Endothelial cell of umbilical vein (primary cell): ENCODE results near the gene OR8H1. TPM values are rescaled to one million over a fixed set of nuclear protein-coding genes. Genes with fewer than 3 reads are reported as not detected.

Experiments used
- BruUV-seq: library from RNA; stranded (reverse); fragments of 400-500 nt; replicated peaks from 2 replicates; lab custom pipeline; 2021; lab: Mats Ljungman, UMichigan
- CTCF ChIA-PET: fragments of 300-600, 350-600 bp; sonication (Branson Sonifier 250); formaldehyde crosslinking; loops from one replicate; lab custom pipeline; 2021; ENCODE audit warnings: antibody characterized with exemption, inconsistent platforms; lab: Charles Lee
- POLR2A ChIA-PET: fragments of 300-600, 350-600 bp; sonication (Branson Sonifier 250); formaldehyde crosslinking; loops from one replicate; lab custom pipeline; 2021; ENCODE audit warnings: antibody characterized with exemption, inconsistent platforms; lab: Charles Lee
- DNase-seq: peaks from one replicate; pipeline ENCODE4 v3.0.0-alpha.2; 2011; ENCODE audit warnings: low read depth, low spot score
- FAIRE-seq: peaks from 2 replicates; lab custom pipeline; 2011; peaks lifted over from hg19 to GRCh38; lab: Jason Lieb, UNC
- H2AFZ ChIP-seq: 2 replicates; pipeline ENCODE4 v1.6.0; 2012; ENCODE audit warnings: low read depth, low read length, control low read depth, inconsistent platforms
- H3K27ac ChIP-seq: 2 replicates; pipeline ENCODE4 v1.5.1; 2011; ENCODE audit warnings: low read depth, mild to moderate bottlenecking, control low read depth, low read length, moderate library complexity; ENCODE audit not compliant: insufficient read depth
- H3K27me3 ChIP-seq, 2 experiments: 2 replicates each; pipeline versions ENCODE4 v1.6.0 to v1.6.1; 2011; ENCODE audit warnings: low read length in 2 of 2, mixed read lengths in 1 of 2; ENCODE audit not compliant: control insufficient read depth in 2 of 2, insufficient read depth in 2 of 2
- H3K36me3 ChIP-seq, 2 experiments: 2 replicates in 1 of 2; 3 replicates in 1 of 2; pipeline ENCODE4 v1.5.1; 2011; ENCODE audit warnings: low read length in 2 of 2, mild to moderate bottlenecking in 1 of 2, moderate library complexity in 1 of 2; ENCODE audit not compliant: control insufficient read depth in 2 of 2, insufficient read depth in 2 of 2; ENCODE audit errors: extremely low read depth in 1 of 2
- H3K4me1 ChIP-seq: 3 replicates; pipeline ENCODE4 v1.5.1; 2011; ENCODE audit warnings: mild to moderate bottlenecking, low read length; ENCODE audit not compliant: control insufficient read depth, insufficient read depth; ENCODE audit errors: extremely low read depth
- H3K4me2 ChIP-seq: 2 replicates; pipeline ENCODE4 v1.6.1; 2011; ENCODE audit warnings: low read length, control low read depth, mixed read lengths; ENCODE audit not compliant: insufficient read depth
- H3K4me3 ChIP-seq, 3 experiments: fragments of 200-600 bp in 1 of 3; sonication (generic), shearing (Covaris generic) in 1 of 3; replicated peaks in 1 of 3; 2 replicates each; pipeline ENCODE4 v1.5.1; 2011 to 2016; ENCODE audit warnings: control low read depth in 3 of 3, low read length in 3 of 3, mild to moderate bottlenecking in 2 of 3, inconsistent platforms in 1 of 3, low read depth in 1 of 3, moderate library complexity in 1 of 3; ENCODE audit not compliant: insufficient read depth in 1 of 3
- H3K79me2 ChIP-seq: 2 replicates; pipeline ENCODE4 v1.6.0; 2012; ENCODE audit warnings: low read length, inconsistent platforms; ENCODE audit not compliant: control insufficient read depth, insufficient read depth
- H3K9ac ChIP-seq: replicated peaks from 2 replicates; pipeline ENCODE3; 2011; ENCODE audit warnings: low read length, control low read depth; ENCODE audit not compliant: insufficient read depth; ENCODE audit errors: extremely low read depth
- H3K9me1 ChIP-seq: replicated peaks from 3 replicates; pipeline ENCODE4 v1.6.0; 2011; ENCODE audit warnings: mild to moderate bottlenecking, low read length; ENCODE audit not compliant: control insufficient read depth, insufficient read depth; ENCODE audit errors: extremely low read depth
- H3K9me3 ChIP-seq: replicated peaks from 2 replicates; pipeline ENCODE4 v1.5.1; 2012; ENCODE audit warnings: low read length, inconsistent platforms; ENCODE audit not compliant: control insufficient read depth, insufficient read depth
- H4K20me1 ChIP-seq: replicated peaks from 2 replicates; pipeline ENCODE3; 2011; ENCODE audit warnings: mild to moderate bottlenecking, low read length; ENCODE audit not compliant: control insufficient read depth, insufficient read depth; ENCODE audit errors: extremely low read depth
- CTCF ChIP-seq, 2 donors: IDR thresholded peaks; 1 replicate in 1 of 2; 2 replicates in 1 of 2; pipeline ENCODE4 v1.5.1; 2011; ENCODE audit warnings: low read length in 2 of 2, mild to moderate bottlenecking in 2 of 2, moderate library complexity in 2 of 2, control low read depth in 1 of 2, inconsistent platforms in 1 of 2, low read depth in 1 of 2; ENCODE audit not compliant: insufficient read depth in 1 of 2; ENCODE audit errors: extremely low read depth in 1 of 2
- EZH2 ChIP-seq: IDR thresholded peaks from 2 replicates; pipeline ENCODE4 v1.6.1; 2012; ENCODE audit warnings: borderline replicate concordance, low read depth, mild to moderate bottlenecking, moderate library complexity, low read length, inconsistent platforms; ENCODE audit not compliant: severe bottlenecking
- JUN ChIP-seq: IDR thresholded peaks from 2 replicates; pipeline ENCODE4 v1.6.1; 2011; ENCODE audit warnings: borderline replicate concordance, low read depth; ENCODE audit not compliant: insufficient read length, insufficient read depth
- MYC ChIP-seq: IDR thresholded peaks from one replicate; pipeline ENCODE4 v1.6.1; 2011; ENCODE audit warnings: mild to moderate bottlenecking, low read depth, low read length
- POLR2A ChIP-seq: IDR thresholded peaks from 2 replicates; pipeline ENCODE4 v1.6.1; 2012; ENCODE audit warnings: low read depth, mild to moderate bottlenecking, control low read depth, low read length
- POLR2AphosphoS5 ChIP-seq: IDR thresholded peaks from 2 replicates; pipeline ENCODE4 v1.6.1; 2012; ENCODE audit warnings: low read depth, mild to moderate bottlenecking, control low read depth, low read length, moderate library complexity; ENCODE audit not compliant: insufficient read depth
- dilution Hi-C: fragments of 300-500 bp; cut with MboI; formaldehyde crosslinking; loops from one replicate; pipeline ENCODE4 v1.15.0; 2019; ENCODE audit warnings: low sequenced_read_pairs; ENCODE audit not compliant: extremely low pct_ligation_motif_present
- intact Hi-C: fragments of 100-400 bp; cut with micrococcal nuclease; formaldehyde crosslinking; loops from one replicate; pipeline ENCODE4 v1.10.0; 2022
- polyA plus RNA-seq, 4 experiments: library from polyadenylated mRNA; depleted of rRNA in 3 of 4; stranded (reverse) in 3 of 4; unstranded in 1 of 4; fragments of >200 nt; gene quantifications; 2 replicates each; pipeline versions ENCODE4 v1.2.1 to v1.2.3, GENCODE V29; 2011 to 2012; ENCODE audit warnings: missing spikeins in 1 of 4
- total RNA-seq: library from RNA; stranded (reverse); gene quantifications from 2 replicates; pipeline ENCODE4 v1.2.3, GENCODE V29; 2021
- TF ChIP-seq, protein P1 (sequence below): IDR thresholded peaks from 2 replicates; pipeline ENCODE4 v1.6.1; 2011; ENCODE audit not compliant: insufficient read depth, insufficient read length

Gene OR8H1
- total and polyA plus RNA-seq, 2 donors (not counting 3 experiments of a cell fraction or from before 2014, with no cell fraction given) = not detected

GRCh38 chr11:56314844-56315243 lies 22.8 kb upstream of the OR8H1 start, which contains the start of gene OR8K3:
OR8K3 (plus strand) TSS chr11:56315144; CDS start chr11:56318307, 3,163 bp downstream.
- H3K9me1 ChIP-seq = no peaks in the 10 kb centered on the region

More at GRCh38 chr11:56314844-56315243, 22.8 kb upstream of the OR8H1 start, which contains the start of gene OR8K3:
- BruUV-seq = no TSS peak
- Histone ChIP-seq H3K79me2 (no peaks in the 10 kb centered on the region), H4K20me1 (no peaks in the 10 kb centered on the region), H3K4me2 (no peak within 1 kb of the TSS), H3K9ac (no peak within 1 kb of the TSS), H3K27ac (no peak within 1 kb of the TSS), H3K27me3 (no peaks in the 10 kb centered on the region), H3K4me1 (no peaks in the 10 kb centered on the region), H3K9me3 (peaks cover 3% of the 10 kb centered on the region), H2AFZ (no peak within 1 kb of the TSS), H3K4me3 (no peak within 1 kb of the TSS), H3K36me3 (no peaks in the 10 kb centered on the region)
- ChIA-PET CTCF (no interaction called here), POLR2A (no interaction called here)
- no peak for FAIRE-seq
- DNase-seq = no peak
- intact Hi-C loops = no loop called here
- no peak for TF ChIP-seq POLR2A
- TF ChIP-seq, protein P1, sequence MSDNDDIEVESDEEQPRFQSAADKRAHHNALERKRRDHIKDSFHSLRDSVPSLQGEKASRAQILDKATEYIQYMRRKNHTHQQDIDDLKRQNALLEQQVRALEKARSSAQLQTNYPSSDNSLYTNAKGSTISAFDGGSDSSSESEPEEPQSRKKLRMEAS = no peak
- TF ChIP-seq JUN = no peak
- no peak for TF ChIP-seq MYC
- no peak for TF ChIP-seq EZH2
- no peak for TF ChIP-seq CTCF (IDR thresholded peaks at IDR 0.05; ENCODE audit: extremely low read depth in 1 of 2, insufficient read depth in 1 of 2, low read depth in 1 of 2, low read length in 2 of 2)
- TF ChIP-seq POLR2AphosphoS5 = no peak
- dilution Hi-C loops = no loop called here
